ENCODE results near the gene TMEM171. TPM values are rescaled to one million over a fixed set of nuclear protein-coding genes. Genes with fewer than 3 reads are reported as not detected.

The TMEM171 gene
- total RNA-seq, 2 donors from 2014 or later = not detected

DNA sequence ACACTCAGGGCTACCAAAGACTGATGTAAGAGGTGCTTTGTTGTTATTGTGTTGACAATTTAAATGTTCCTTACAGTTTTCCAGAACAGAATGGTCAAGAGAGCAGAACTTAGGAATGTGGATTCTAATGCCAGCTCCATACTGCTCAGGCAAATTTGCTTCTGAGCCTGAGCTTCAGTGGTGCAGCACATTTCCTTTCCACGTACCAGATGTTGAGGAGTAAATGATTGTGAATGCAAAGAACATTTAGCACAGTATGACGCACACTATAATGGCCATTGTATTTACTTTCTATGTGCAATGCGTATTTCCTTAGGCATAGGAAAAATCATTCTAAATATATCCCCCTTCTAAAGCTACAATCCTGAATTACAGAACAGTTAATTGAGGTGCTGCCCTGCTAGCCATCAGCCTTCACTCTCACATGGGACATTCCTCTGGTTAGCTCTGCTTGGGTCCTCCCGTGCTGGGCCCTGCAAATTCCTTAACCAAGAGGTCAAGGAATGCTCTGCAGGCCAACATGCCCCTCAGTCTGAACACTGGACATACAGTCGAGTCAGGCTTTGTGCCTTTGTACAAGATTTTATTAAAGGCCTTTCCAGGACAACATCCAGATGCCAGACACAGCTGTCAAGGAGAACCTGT lies 31.5 kb downstream of the TMEM171 start:
- ATAC-seq (ENCODE audit: insufficient number of reproducible peaks, low FRiP score, low read depth) (no peak), DNase-seq (ENCODE audit: low spot score) (no peak)
- no peaks in the 10 kb centered on the region for H3K27me3 ChIP-seq (replicated peaks; ENCODE audit: insufficient read depth)
- TF ChIP-seq, protein P1, sequence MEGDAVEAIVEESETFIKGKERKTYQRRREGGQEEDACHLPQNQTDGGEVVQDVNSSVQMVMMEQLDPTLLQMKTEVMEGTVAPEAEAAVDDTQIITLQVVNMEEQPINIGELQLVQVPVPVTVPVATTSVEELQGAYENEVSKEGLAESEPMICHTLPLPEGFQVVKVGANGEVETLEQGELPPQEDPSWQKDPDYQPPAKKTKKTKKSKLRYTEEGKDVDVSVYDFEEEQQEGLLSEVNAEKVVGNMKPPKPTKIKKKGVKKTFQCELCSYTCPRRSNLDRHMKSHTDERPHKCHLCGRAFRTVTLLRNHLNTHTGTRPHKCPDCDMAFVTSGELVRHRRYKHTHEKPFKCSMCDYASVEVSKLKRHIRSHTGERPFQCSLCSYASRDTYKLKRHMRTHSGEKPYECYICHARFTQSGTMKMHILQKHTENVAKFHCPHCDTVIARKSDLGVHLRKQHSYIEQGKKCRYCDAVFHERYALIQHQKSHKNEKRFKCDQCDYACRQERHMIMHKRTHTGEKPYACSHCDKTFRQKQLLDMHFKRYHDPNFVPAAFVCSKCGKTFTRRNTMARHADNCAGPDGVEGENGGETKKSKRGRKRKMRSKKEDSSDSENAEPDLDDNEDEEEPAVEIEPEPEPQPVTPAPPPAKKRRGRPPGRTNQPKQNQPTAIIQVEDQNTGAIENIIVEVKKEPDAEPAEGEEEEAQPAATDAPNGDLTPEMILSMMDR (IDR thresholded peaks at IDR 0.05) = no peak
- no peaks in the 10 kb centered on the region for H3K36me3 ChIP-seq
- no peak overlapping the region for H3K27ac ChIP-seq
- H3K4me1 ChIP-seq (ENCODE audit: control insufficient read depth in 1 of 2, low read depth in 2 of 2) = no peaks in the 10 kb centered on the region
- no peaks in the 10 kb centered on the region for H3K9me3 ChIP-seq
- no peak overlapping the region for H3K4me3 ChIP-seq

GRCh38 chr5:73152411-73153388 lies 32.3 kb downstream of the TMEM171 start:
- DNase-seq (ENCODE audit: low spot score) = no peak
- TF ChIP-seq, protein P1 (IDR thresholded peaks at IDR 0.05) = no peak
- no peak overlapping the region for H3K4me3 ChIP-seq
- no peaks in the 10 kb centered on the region for H3K4me1 ChIP-seq (ENCODE audit: control insufficient read depth in 1 of 2, low read depth in 2 of 2)
- no peaks in the 10 kb centered on the region for H3K9me3 ChIP-seq
- no peaks in the 10 kb centered on the region for H3K36me3 ChIP-seq
- no peak overlapping the region for H3K27ac ChIP-seq
- H3K27me3 ChIP-seq (replicated peaks; ENCODE audit: insufficient read depth) = no peaks in the 10 kb centered on the region
- ATAC-seq (ENCODE audit: insufficient number of reproducible peaks, low FRiP score, low read depth) = no peak

DNA sequence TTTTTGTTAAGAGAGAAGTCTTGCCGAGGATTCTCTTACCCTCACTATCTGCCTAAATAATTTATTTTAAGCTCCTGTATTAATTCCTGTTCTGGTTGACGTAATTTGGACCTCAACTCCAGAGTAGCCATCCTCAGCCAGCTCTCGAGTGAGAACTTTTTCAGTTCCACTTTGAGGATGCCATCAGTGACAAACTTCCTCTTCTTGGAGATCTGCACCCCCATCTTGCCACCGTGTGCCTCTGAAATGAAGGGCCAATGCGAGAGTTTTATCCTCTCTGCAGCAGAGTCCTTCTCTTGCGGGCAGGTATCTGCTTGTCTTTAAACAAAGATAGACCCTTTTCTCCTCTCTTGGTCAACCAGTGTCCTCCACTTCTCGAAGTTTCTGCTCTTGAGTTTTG lies 33.1 kb downstream of the TMEM171 start:
- TF ChIP-seq, protein P1 (IDR thresholded peaks at IDR 0.05) = no peak

DNA sequence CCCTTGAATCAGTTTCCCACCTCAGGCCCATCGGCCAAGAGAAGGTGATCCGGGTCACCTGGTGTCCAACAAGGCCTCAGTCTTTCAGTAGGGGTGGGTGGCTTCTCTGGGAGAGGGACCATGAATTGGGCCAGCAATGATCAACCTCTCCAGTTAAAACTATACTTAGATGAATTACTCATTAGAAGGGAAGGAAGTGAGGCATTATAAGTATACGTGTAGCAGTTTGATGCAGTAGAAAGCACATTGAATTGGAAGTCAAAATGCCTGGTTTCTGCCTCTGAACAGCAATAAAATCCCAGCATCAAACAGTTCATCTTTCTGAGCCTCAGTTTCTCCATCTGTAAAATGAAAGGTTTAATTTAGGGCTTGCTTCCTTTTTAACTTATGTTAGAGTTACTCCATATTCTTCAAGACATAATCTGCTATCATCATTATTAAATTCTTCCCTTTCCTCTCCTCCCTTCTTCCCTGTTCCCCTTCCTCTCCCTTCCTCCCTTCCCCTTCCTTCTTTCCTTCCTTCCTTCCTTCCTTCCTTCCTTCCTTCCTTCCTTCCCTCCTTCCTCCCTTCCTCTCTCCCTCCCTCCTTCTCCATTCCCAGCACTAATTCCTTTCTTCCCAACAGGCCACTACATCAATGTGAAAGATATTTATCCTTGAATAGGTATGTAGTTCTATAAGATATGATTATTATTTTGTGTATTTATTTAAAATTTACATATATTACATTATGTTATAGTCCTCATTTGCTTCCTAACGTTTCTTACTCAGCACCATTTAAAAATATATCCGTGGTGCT lies 34.0 kb downstream of the TMEM171 start:
- Histone ChIP-seq H3K4me3 (no peak overlapping the region), H3K36me3 (no peaks in the 10 kb centered on the region), H3K9me3 (no peaks in the 10 kb centered on the region), H3K27ac (no peak overlapping the region), H3K4me1 (ENCODE audit: control insufficient read depth in 1 of 2, low read depth in 2 of 2) (no peaks in the 10 kb centered on the region), H3K27me3 (replicated peaks; ENCODE audit: insufficient read depth) (no peaks in the 10 kb centered on the region)
- TF ChIP-seq, protein P1 (IDR thresholded peaks at IDR 0.05) = no peak
- DNase-seq (ENCODE audit: low spot score) (no peak), ATAC-seq (ENCODE audit: insufficient number of reproducible peaks, low FRiP score, low read depth) (no peak)

More for the DNA sequence above, 33.1 kb downstream of the TMEM171 start:
- Histone ChIP-seq H3K9me3 (no peaks in the 10 kb centered on the region), H3K4me3 (no peak overlapping the region), H3K27me3 (replicated peaks; ENCODE audit: insufficient read depth) (no peaks in the 10 kb centered on the region), H3K4me1 (ENCODE audit: control insufficient read depth in 1 of 2, low read depth in 2 of 2) (no peaks in the 10 kb centered on the region), H3K36me3 (no peaks in the 10 kb centered on the region), H3K27ac (no peak overlapping the region)
- ATAC-seq (ENCODE audit: insufficient number of reproducible peaks, low FRiP score, low read depth) (no peak), DNase-seq (ENCODE audit: low spot score) (no peak)
